Central memory CD8-positive, alpha-beta T cell (primary cell): Measurements from ENCODE around the gene ATP13A1.

Experiments
- ATAC-seq: fragments of 150-1000 bp; cut with Tn5 transposase; replicated peaks from 2 replicates; pipeline ENCODE4 v1.10.0; 2022; ENCODE audit warnings: mild to moderate bottlenecking, moderate FRiP score, moderate number of reproducible peaks; ENCODE audit not compliant: poor library complexity, severe bottlenecking; ENCODE audit errors: extremely low read depth
- DNase-seq, 2 donors: peaks; one replicate each; pipeline ENCODE4 v3.0.0; 2021; ENCODE audit warnings: low spot score in 2 of 2
- H3K27ac Mint-ChIP-seq: one replicate; pipeline ENCODE4 v1.8.0; 2022; ENCODE audit warnings: low read depth, mild to moderate bottlenecking, moderate library complexity, mixed read lengths
- H3K27me3 Mint-ChIP-seq: one replicate; pipeline ENCODE4 v1.8.0; 2022; ENCODE audit warnings: mixed read lengths
- H3K36me3 Mint-ChIP-seq: one replicate; pipeline ENCODE4 v1.8.0; 2022; ENCODE audit warnings: mild to moderate bottlenecking, moderate library complexity, mixed read lengths; ENCODE audit not compliant: insufficient read depth
- H3K4me1 Mint-ChIP-seq: one replicate; pipeline ENCODE4 v1.8.0; 2022; ENCODE audit warnings: mixed read lengths
- H3K4me3 Mint-ChIP-seq: one replicate; pipeline ENCODE4 v1.8.0; 2022; ENCODE audit warnings: mild to moderate bottlenecking, moderate library complexity, mixed read lengths
- H3K9me3 Mint-ChIP-seq: one replicate; pipeline ENCODE4 v1.8.0; 2022; ENCODE audit warnings: mixed read lengths

The ATP13A1 gene

DNA sequence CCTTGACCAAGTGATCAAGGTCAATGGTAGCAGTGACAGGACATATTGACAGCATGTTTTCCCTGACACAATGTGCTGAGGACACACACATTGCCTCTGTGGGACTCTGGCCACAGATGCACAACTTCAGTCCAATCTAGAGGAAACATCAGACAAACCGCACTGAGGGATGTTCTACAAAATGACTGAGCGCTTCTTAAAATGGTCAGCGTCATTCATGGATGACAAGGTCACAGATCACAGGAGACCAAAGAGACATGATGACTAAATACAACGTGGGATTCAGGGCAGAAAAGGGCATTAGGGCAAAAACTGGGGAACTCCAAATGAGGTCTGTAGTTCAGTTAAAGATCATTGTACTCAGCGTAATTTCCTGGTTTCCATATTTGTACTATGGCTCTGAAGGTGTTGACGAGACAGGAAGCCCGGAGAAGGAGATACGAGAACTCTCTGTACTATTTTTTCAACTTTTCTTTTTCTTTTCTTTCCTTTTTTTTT, 65.6 kb downstream of the ATP13A1 start:
- Mint-ChIP-seq H3K9me3 (no peaks in the 10 kb centered on the region), H3K4me1 (peaks cover 43% of the 10 kb centered on the region), H3K36me3 (peaks cover 20% of the 10 kb centered on the region), H3K27ac (peak overlapping the region; percentile 97), H3K4me3 (peak overlapping the region; percentile 78), H3K27me3 (no peaks in the 10 kb centered on the region)
- DNase-seq, result peak in 1 of 2 donors; percentile 73
- peak; percentile 79 for ATAC-seq
